Esophagus squamous epithelium (tissue), 5 donors: ENCODE results near the gene TBXA2R. TPM values are rescaled to one million over a fixed set of nuclear protein-coding genes. Genes with fewer than 3 reads are reported as not detected.

Source experiments
- DNase-seq: peaks from one replicate; lab custom pipeline; 2025; lab: John Stamatoyannopoulos, UW
- H3K27ac ChIP-seq, 4 donors: fragments of 200-600 bp; sonication (generic); one replicate each; pipeline ENCODE4 v1.5.1; 2016 to 2019; ENCODE audit warnings: mild to moderate bottlenecking in 1 of 4
- H3K27me3 ChIP-seq, 4 donors: fragments of 200-600 bp; sonication (generic); 1 replicate in 3 of 4; 2 replicates in 1 of 4; pipeline versions ENCODE4 v1.5.1 to v1.6.0; 2017 to 2021; ENCODE audit warnings: antibody characterized with exemption in 1 of 4
- H3K36me3 ChIP-seq, 3 donors: fragments of 200-600 bp; sonication (generic); one replicate each; pipeline ENCODE4 v1.5.1; 2016 to 2019
- H3K4me1 ChIP-seq, 3 donors: fragments of 200-600 bp; sonication (generic); one replicate each; pipeline ENCODE4 v1.5.1; 2017 to 2019
- H3K4me3 ChIP-seq, 4 donors: fragments of 200-600 bp; sonication (generic); 1 replicate in 3 of 4; 2 replicates in 1 of 4; pipeline ENCODE4 v1.5.1; 2016 to 2019; ENCODE audit warnings: mild to moderate bottlenecking in 2 of 4, moderate library complexity in 1 of 4
- H3K9me3 ChIP-seq, 3 donors: fragments of 200-600 bp; sonication (generic); one replicate each; pipeline ENCODE4 v1.5.1; 2016 to 2019
- POLR2A ChIP-seq, 4 donors: fragments of 450-650 bp; IDR thresholded peaks; one replicate each; pipeline ENCODE4 v1.6.1; 2017; ENCODE audit warnings: antibody characterized with exemption in 4 of 4, mild to moderate bottlenecking in 4 of 4, moderate library complexity in 3 of 4
- WGBS, 2 donors: methylation state at CpG; one replicate each; pipeline ENCODE4 v1.1.5; 2018; 5-methylcytosine and 5-hydroxymethylcytosine counted together
- intact Hi-C: fragments of 100-400 bp; cut with DNase I; formaldehyde crosslinking; loops from one replicate; pipeline ENCODE4 v1.15.0; 2022
- total RNA-seq, 4 donors: library from RNA; depleted of rRNA; stranded (reverse); fragments of >200 nt; gene quantifications; one replicate each; pipeline ENCODE4 v1.1.0, GENCODE V29; 2016
- TF ChIP-seq, protein P1 (sequence below), 6 experiments: fragments of 450-650 bp in 4 of 6; fragments of 200-600 bp in 2 of 6; sonication (generic) in 2 of 6; IDR thresholded peaks; one replicate each; pipeline ENCODE4 v1.5.1; 2016 to 2019; ENCODE audit warnings: antibody characterized with exemption in 6 of 6, mild to moderate bottlenecking in 4 of 6, moderate library complexity in 4 of 6
- donor health status: DM: yes; HTN: yes; CAD: no.

Gene TBXA2R
- total RNA-seq, 4 donors from 2014 or later, result 0.23 to 1.3 (median 0.45) TPM

DNA sequence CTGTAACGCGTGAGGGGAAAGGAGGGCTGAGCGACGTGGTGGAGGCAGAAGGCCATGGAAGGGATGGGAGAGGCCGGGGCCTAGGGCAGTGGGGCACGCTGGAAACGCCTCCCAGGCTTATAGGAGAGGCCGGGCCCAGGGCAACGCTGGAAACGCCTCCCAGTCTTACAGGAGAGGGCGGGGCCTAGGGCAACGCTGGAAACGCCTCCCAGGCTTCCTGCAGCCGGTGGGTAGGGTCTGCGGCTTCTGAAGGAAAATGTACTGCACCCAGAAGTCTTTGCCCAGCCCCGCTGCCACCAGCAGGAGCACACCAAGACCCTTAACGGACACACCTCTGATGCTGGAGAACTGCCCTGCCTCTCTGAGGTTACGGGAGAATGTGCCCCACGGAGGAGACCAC is 10.8 kb upstream of the TBXA2R start:
- peaks cover 0 to 98% (median 4%) of the 10 kb centered on the region in 3 donors for H3K36me3 ChIP-seq
- H3K4me3 ChIP-seq, result peak overlapping the region in 1 of 4 donors; percentile 37
- TF ChIP-seq, protein P1, sequence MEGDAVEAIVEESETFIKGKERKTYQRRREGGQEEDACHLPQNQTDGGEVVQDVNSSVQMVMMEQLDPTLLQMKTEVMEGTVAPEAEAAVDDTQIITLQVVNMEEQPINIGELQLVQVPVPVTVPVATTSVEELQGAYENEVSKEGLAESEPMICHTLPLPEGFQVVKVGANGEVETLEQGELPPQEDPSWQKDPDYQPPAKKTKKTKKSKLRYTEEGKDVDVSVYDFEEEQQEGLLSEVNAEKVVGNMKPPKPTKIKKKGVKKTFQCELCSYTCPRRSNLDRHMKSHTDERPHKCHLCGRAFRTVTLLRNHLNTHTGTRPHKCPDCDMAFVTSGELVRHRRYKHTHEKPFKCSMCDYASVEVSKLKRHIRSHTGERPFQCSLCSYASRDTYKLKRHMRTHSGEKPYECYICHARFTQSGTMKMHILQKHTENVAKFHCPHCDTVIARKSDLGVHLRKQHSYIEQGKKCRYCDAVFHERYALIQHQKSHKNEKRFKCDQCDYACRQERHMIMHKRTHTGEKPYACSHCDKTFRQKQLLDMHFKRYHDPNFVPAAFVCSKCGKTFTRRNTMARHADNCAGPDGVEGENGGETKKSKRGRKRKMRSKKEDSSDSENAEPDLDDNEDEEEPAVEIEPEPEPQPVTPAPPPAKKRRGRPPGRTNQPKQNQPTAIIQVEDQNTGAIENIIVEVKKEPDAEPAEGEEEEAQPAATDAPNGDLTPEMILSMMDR (IDR thresholded peaks at IDR 0.05), result no peak
- TF ChIP-seq POLR2A (IDR thresholded peaks at IDR 0.05), result no peak
- WGBS, 2 donors, result 47 to 71% methylated on average over 5 to 10 of the region's 19 CpGs
- H3K9me3 ChIP-seq, result no peaks in the 10 kb centered on the region
- peaks cover 4 to 48% (median 6%) of the 10 kb centered on the region in 3 donors for H3K4me1 ChIP-seq
- no peaks in the 10 kb centered on the region for H3K27me3 ChIP-seq
- intact Hi-C loops, result no loop called here
- no peak for DNase-seq
- H3K27ac ChIP-seq, result peak overlapping the region in 3 of 4 donors; percentile 16 to 36 (median 18)

DNA sequence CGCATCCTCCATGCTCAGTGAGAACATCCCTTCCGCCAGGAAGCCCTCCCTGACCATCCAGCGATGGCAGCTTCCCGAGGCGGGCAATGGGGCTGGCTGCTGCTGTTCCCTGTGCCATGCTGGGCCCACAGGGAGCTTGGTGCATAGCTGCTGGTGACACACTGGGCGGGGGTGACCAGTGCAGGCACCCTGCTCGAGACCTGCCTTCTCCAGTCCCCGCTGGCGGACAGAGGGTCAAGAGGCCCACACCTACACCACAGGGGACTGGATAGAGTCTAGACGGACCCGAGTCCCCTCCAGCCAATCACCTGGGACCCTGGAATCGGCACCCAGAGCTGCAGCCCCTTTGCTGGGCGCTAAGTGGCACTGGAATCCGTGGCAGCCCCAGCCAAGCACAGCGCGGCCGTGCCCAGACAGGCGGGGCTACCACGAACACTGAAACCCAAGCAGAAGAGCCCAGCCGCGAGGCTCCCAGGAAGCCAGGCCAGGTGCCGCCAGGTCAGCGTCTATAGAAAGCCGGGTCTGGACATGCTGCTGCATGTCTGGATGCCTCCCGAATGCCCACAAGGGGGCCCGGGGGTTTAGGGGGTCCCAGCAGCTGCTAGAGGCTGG is 9.0 kb upstream of the TBXA2R start:
- intact Hi-C loops, result no loop called here
- no peaks in the 10 kb centered on the region for H3K9me3 ChIP-seq
- peaks cover 8 to 98% (median 16%) of the 10 kb centered on the region in 3 donors for H3K36me3 ChIP-seq
- H3K27ac ChIP-seq, result peak overlapping the region in 1 of 4 donors; percentile 14
- no peaks in the 10 kb centered on the region for H3K27me3 ChIP-seq
- DNase-seq, result no peak
- H3K4me3 ChIP-seq, result no peak overlapping the region
- 71 to 76% methylated on average over 5 to 7 of the region's 26 CpGs for WGBS, 2 donors
- H3K4me1 ChIP-seq, result peaks cover 4 to 44% (median 6%) of the 10 kb centered on the region in 3 donors
- TF ChIP-seq, protein P1 (IDR thresholded peaks at IDR 0.05), result no peak
- TF ChIP-seq POLR2A (IDR thresholded peaks at IDR 0.05), result no peak

DNA sequence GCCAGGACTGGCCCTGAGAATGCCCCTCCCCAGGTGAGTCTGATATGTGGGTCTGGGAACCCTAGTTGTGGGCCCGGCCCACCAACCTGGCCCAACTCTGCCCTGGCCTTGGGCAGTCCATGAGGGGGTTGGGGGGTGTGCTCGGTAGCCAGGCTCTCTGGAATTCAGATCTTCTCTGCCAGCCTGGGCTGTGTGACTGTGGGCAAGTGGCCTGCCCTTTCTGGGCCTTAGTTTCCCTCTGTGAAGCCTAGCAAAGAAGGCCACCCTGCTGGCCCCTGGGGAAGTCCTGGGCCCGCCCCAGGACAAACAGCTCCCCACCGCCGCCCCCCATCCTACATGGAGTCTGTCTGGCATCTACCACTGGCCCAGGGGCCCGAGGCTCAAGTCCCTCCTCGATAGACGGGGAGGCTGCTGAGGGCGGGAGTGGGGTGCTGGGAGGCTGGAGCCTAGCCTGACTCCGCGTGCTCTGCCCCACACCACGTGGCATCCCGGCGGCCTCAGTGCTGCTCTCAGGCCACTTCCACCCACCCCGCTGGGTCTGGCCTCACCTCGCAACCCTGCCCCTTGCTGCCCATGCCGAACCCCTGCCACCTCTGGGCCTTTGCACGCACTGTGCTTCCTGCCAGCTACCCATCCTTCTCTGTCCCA is 8.3 kb upstream of the TBXA2R start:
- TF ChIP-seq, protein P1 (IDR thresholded peaks at IDR 0.05), result no peak
- no peak for TF ChIP-seq POLR2A (IDR thresholded peaks at IDR 0.05)
- peaks cover 8 to 98% (median 16%) of the 10 kb centered on the region in 3 donors for H3K36me3 ChIP-seq
- peak overlapping the region in 1 of 4 donors; percentile 78 for H3K27ac ChIP-seq
- H3K9me3 ChIP-seq, result no peaks in the 10 kb centered on the region
- WGBS, 2 donors, result 81 to 98% methylated on average over 8 to 9 of the region's 18 CpGs
- no peak for DNase-seq
- H3K4me1 ChIP-seq, result peaks cover 4 to 46% (median 6%) of the 10 kb centered on the region in 3 donors
- no peaks in the 10 kb centered on the region for H3K27me3 ChIP-seq
- intact Hi-C loops, result no loop called here
- no peak overlapping the region for H3K4me3 ChIP-seq

DNA sequence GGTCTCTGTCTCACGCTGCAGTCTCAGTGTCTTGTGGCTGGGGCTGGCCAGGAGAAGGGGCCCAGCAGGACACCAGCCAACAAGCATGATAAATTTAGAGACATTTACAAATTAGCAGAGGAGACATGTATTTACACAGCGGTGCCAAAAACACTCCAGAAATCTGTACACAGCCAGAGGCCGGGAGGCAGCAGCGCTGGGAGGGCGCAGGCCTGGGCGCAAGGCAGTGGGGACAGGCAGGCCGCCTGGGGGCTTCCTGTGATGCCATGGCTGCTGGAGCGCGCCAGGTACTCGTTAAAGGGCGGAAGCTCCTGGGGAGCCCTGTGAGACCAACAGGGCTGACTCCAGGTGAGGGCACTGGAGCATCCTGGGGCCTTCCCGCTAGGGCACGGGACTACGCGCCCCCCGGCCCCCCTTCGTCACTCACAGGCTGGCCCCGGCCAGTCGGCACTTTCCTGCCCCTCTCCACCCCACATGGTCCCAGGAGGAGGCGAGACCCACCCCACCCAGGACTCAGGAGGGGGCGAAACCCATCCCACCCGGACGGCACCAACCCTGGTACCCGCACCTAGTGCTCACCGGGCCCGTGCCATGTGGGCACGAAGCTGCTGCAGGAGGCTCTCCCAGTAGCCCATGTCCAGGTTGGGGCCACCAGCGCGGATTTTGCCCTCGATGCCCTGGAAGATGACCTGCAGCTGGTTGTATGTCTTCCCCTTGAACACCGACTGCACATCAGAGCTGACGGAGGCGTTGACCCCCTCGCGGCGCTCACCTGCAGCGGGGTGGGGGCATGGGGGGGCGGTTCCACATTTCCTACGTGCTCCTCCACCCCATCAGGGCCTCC is 7.4 kb upstream of the TBXA2R start:
- 81 to 94% methylated on average over 14 to 17 of the region's 39 CpGs for WGBS, 2 donors
- Histone ChIP-seq H3K27me3 (no peaks in the 10 kb centered on the region), H3K4me1 (peaks cover 4 to 55% (median 8%) of the 10 kb centered on the region in 3 donors), H3K4me3 (no peak overlapping the region), H3K9me3 (no peaks in the 10 kb centered on the region), H3K36me3 (peaks cover 8 to 90% (median 16%) of the 10 kb centered on the region in 3 donors), H3K27ac (peak overlapping the region; percentile 38 to 78 (median 56))
- no peak for DNase-seq
- no peak for TF ChIP-seq POLR2A (IDR thresholded peaks at IDR 0.05)
- TF ChIP-seq, protein P1 (IDR thresholded peaks at IDR 0.05), result no peak
- intact Hi-C loops, result no loop called here
